A673 (cell line): ENCODE measurements around the gene PHF3. TPM values are rescaled to one million over a fixed set of nuclear protein-coding genes. Genes with fewer than 3 reads are reported as not detected.
"Not testable (repeated sequence)": the region's sequence is repeated elsewhere in the genome, so short reads cannot be mapped to it uniquely, and the experiment has no call there.

Source experiments
- BruUV-seq: library from RNA; stranded (reverse); fragments of 400-500 nt; replicated peaks from 2 replicates; lab custom pipeline; 2021; lab: Mats Ljungman, UMichigan
- CTCF ChIA-PET: fragments of 300-600 bp; sonication (Branson Sonifier 250); formaldehyde crosslinking; loops from one replicate; lab custom pipeline; 2022; ENCODE audit warnings: antibody characterized with exemption; lab: Charles Lee
- POLR2A ChIA-PET: fragments of 300-600 bp; sonication (Branson Sonifier 250); formaldehyde crosslinking; loops from one replicate; lab custom pipeline; 2022; ENCODE audit warnings: antibody characterized with exemption; ENCODE audit not compliant: low non-redundant PET; lab: Charles Lee
- DNase-seq: peaks from one replicate; pipeline ENCODE4 v3.0.0-alpha.2; 2015; ENCODE audit warnings: low spot score
- H3K27ac ChIP-seq: fragments of 200-600 bp; sonication (generic); 2 replicates; pipeline ENCODE4 v1.5.1; 2016; ENCODE audit warnings: mixed run types, low read depth, mild to moderate bottlenecking, mixed read lengths, antibody characterized with exemption, low read length; ENCODE audit not compliant: poor library complexity, severe bottlenecking
- H3K27me3 ChIP-seq: fragments of 200-600 bp; sonication (generic); replicated peaks from 2 replicates; pipeline ENCODE4 v1.6.1; 2017; ENCODE audit warnings: mixed run types, low read depth, mild to moderate bottlenecking, mixed read lengths, antibody characterized with exemption, low read length; ENCODE audit not compliant: insufficient read depth, poor library complexity
- H3K36me3 ChIP-seq: fragments of 200-600 bp; sonication (generic); 2 replicates; pipeline ENCODE4 v1.6.1; 2016; ENCODE audit warnings: mixed run types, mild to moderate bottlenecking, mixed read lengths, antibody characterized with exemption, low read length; ENCODE audit not compliant: insufficient read depth, poor library complexity, severe bottlenecking
- H3K4me1 ChIP-seq: fragments of 200-600 bp; sonication (generic); 2 replicates; pipeline ENCODE4 v1.6.1; 2017; ENCODE audit warnings: mixed run types, mild to moderate bottlenecking, mixed read lengths, antibody characterized with exemption, low read length; ENCODE audit not compliant: insufficient read depth, poor library complexity, severe bottlenecking
- H3K4me3 ChIP-seq: fragments of 200-600 bp; sonication (generic); 2 replicates; pipeline ENCODE4 v1.5.1; 2016; ENCODE audit warnings: low read depth, mixed run types, mild to moderate bottlenecking, mixed read lengths, low read length; ENCODE audit not compliant: poor library complexity, severe bottlenecking
- H3K9me3 ChIP-seq: fragments of 200-600 bp; sonication (generic); 2 replicates; pipeline ENCODE4 v1.6.1; 2016; ENCODE audit warnings: mixed run types, low read depth, mild to moderate bottlenecking, mixed read lengths, antibody characterized with exemption, low read length; ENCODE audit not compliant: poor library complexity, severe bottlenecking
- CTCF ChIP-seq: fragments of 300-800, 200-600 bp; sonication (generic); conservative IDR thresholded peaks from 2 replicates; pipeline ENCODE4 v1.5.1; 2017; ENCODE audit warnings: low read depth, mild to moderate bottlenecking, antibody characterized with exemption, low read length, moderate library complexity, mixed read lengths
- EZH2 ChIP-seq: fragments of 200-600 bp; sonication (generic); IDR thresholded peaks from 2 replicates; pipeline ENCODE4 v1.6.1; 2017; ENCODE audit warnings: borderline replicate concordance, low read depth, mild to moderate bottlenecking, mixed read lengths, antibody characterized with exemption, low read length; ENCODE audit not compliant: poor library complexity, severe bottlenecking
- intact Hi-C: fragments of 100-400 bp; cut with micrococcal nuclease; formaldehyde crosslinking; loops from one replicate; pipeline ENCODE4 v1.10.0; 2022; ENCODE audit not compliant: unreplicated experiment
- total RNA-seq: library from RNA; stranded (reverse); gene quantifications from 2 replicates; pipeline ENCODE4 v1.2.3, GENCODE V29; 2021

The PHF3 gene
- total RNA-seq, 1 experiment from 2014 or later = 52.0 TPM

GRCh38 chr6:63732336-63732735, 96.7 kb downstream of the PHF3 start:
- POLR2A ChIA-PET = no interaction called here
- Histone ChIP-seq H3K4me1 (no peaks in the 10 kb centered on the region), H3K36me3 (no peaks in the 10 kb centered on the region), H3K4me3 (no peak overlapping the region), H3K27me3 (no peaks in the 10 kb centered on the region), H3K27ac (no peak overlapping the region), H3K9me3 (no peaks in the 10 kb centered on the region)
- intact Hi-C loops = no loop called here
- CTCF ChIA-PET = no interaction called here
- no peak for TF ChIP-seq EZH2
- TF ChIP-seq CTCF = no peak
- no TSS peak for BruUV-seq
- no peak for DNase-seq

- Histone ChIP-seq H3K36me3 (no peaks in the 10 kb centered on the region), H3K4me1 (no peaks in the 10 kb centered on the region), H3K27ac (no peak overlapping the region), H3K27me3 (no peaks in the 10 kb centered on the region), H3K4me3 (no peak overlapping the region), H3K9me3 (no peaks in the 10 kb centered on the region)
- intact Hi-C loops = no loop called here
- ChIA-PET CTCF (no interaction called here), POLR2A (no interaction called here)
- TF ChIP-seq CTCF = no peak
- no peak for TF ChIP-seq EZH2
- no TSS peak for BruUV-seq
- no peak for DNase-seq
Measured at GRCh38 chr6:63734923-63735322, 99.3 kb downstream of the PHF3 start.

GRCh38 chr6:63738190-63738589, 102.6 kb downstream of the PHF3 start:
- H3K4me3 ChIP-seq, H3K27ac ChIP-seq, H3K4me1 ChIP-seq, POLR2A ChIA-PET, H3K9me3 ChIP-seq, DNase-seq, CTCF ChIA-PET, BruUV-seq, H3K36me3 ChIP-seq, intact Hi-C loops, H3K27me3 ChIP-seq: not testable (repeated sequence)

GRCh38 chr6:63739094-63739687, 103.6 kb downstream of the PHF3 start:
- ChIA-PET CTCF (no interaction called here), POLR2A (no interaction called here)
- DNase-seq = no peak
- TF ChIP-seq EZH2 (no peak), CTCF (no peak)
- H3K36me3 ChIP-seq = no peaks in the 10 kb centered on the region
- intact Hi-C loops = no loop called here
- H3K27ac ChIP-seq = no peak overlapping the region
- H3K4me1 ChIP-seq = no peaks in the 10 kb centered on the region
- no peaks in the 10 kb centered on the region for H3K9me3 ChIP-seq
- no peak overlapping the region for H3K4me3 ChIP-seq
- no peaks in the 10 kb centered on the region for H3K27me3 ChIP-seq
- BruUV-seq = no TSS peak
